Neural crest cell (in vitro differentiated cells): Measurements from ENCODE around the gene FNDC3B. TPM values are rescaled to one million over a fixed set of nuclear protein-coding genes. Genes with fewer than 3 reads are reported as not detected.
A peak's percentile ranks its signal among the peaks of the same experiment; 100 is the strongest.

Source experiments
- DNase-seq: peaks from one replicate; pipeline ENCODE4 v3.0.0; 2021; ENCODE audit warnings: low read depth, mixed read lengths, low spot score
- H3K27ac Mint-ChIP-seq: one replicate; pipeline ENCODE4 v1.8.0; 2021; ENCODE audit warnings: mild to moderate bottlenecking, mixed read lengths; ENCODE audit not compliant: unreplicated experiment
- H3K27me3 Mint-ChIP-seq: 2 replicates; pipeline ENCODE4 v1.8.0; 2021; ENCODE audit warnings: low read depth, mild to moderate bottlenecking, mixed read lengths
- H3K36me3 Mint-ChIP-seq: 2 replicates; pipeline ENCODE4 v1.8.0; 2021; ENCODE audit warnings: low read depth, mild to moderate bottlenecking, mixed read lengths
- H3K4me1 Mint-ChIP-seq: 2 replicates; pipeline ENCODE4 v1.8.0; 2021; ENCODE audit warnings: mixed read lengths
- H3K4me3 Mint-ChIP-seq: one replicate; pipeline ENCODE4 v1.8.0; 2021; ENCODE audit warnings: mild to moderate bottlenecking, mixed read lengths
- H3K9me3 Mint-ChIP-seq: 2 replicates; pipeline ENCODE4 v1.8.0; 2021; ENCODE audit warnings: mixed read lengths
- CTCF ChIP-seq: fragments of 200-600 bp; sonication (generic); conservative IDR thresholded peaks from 2 replicates; pipeline ENCODE4 v1.5.0; 2021; ENCODE audit warnings: antibody characterized with exemption, mild to moderate bottlenecking
- total RNA-seq: library from RNA; stranded (reverse); gene quantifications from 2 replicates; pipeline ENCODE4 v1.2.1, GENCODE V29; 2021

The FNDC3B gene
- total RNA-seq, 1 donor from 2014 or later, result 41.5 TPM

GRCh38 chr3:172009803-172010202 is 29.6 kb upstream of the FNDC3B start:
- H3K27me3 Mint-ChIP-seq, result no peaks in the 10 kb centered on the region
- peak overlapping the region; percentile 0 for H3K27ac Mint-ChIP-seq
- H3K4me1 Mint-ChIP-seq, result peaks cover 19% of the 10 kb centered on the region
- H3K36me3 Mint-ChIP-seq, result no peaks in the 10 kb centered on the region
- no peaks in the 10 kb centered on the region for H3K9me3 Mint-ChIP-seq
- DNase-seq, result no peak
- no peak for TF ChIP-seq CTCF
- H3K4me3 Mint-ChIP-seq, result no peak overlapping the region

GRCh38 chr3:172012775-172013174 is 26.6 kb upstream of the FNDC3B start:
- peaks cover 19% of the 10 kb centered on the region for H3K4me1 Mint-ChIP-seq
- no peaks in the 10 kb centered on the region for H3K36me3 Mint-ChIP-seq
- no peak overlapping the region for H3K4me3 Mint-ChIP-seq
- H3K9me3 Mint-ChIP-seq, result no peaks in the 10 kb centered on the region
- no peak overlapping the region for H3K27ac Mint-ChIP-seq
- no peaks in the 10 kb centered on the region for H3K27me3 Mint-ChIP-seq
- no peak for TF ChIP-seq CTCF
- DNase-seq, result no peak

GRCh38 chr3:172014145-172014544 is 25.2 kb upstream of the FNDC3B start:
- no peak for DNase-seq
- no peak for TF ChIP-seq CTCF
- no peak overlapping the region for H3K4me3 Mint-ChIP-seq
- H3K27ac Mint-ChIP-seq, result no peak overlapping the region
- peaks cover 4% of the 10 kb centered on the region for H3K9me3 Mint-ChIP-seq
- H3K4me1 Mint-ChIP-seq, result peaks cover 18% of the 10 kb centered on the region
- H3K36me3 Mint-ChIP-seq, result no peaks in the 10 kb centered on the region
- H3K27me3 Mint-ChIP-seq, result no peaks in the 10 kb centered on the region

- Mint-ChIP-seq H3K36me3 (no peaks in the 10 kb centered on the region), H3K27me3 (no peaks in the 10 kb centered on the region), H3K4me1 (no peaks in the 10 kb centered on the region), H3K9me3 (peaks cover 6% of the 10 kb centered on the region), H3K27ac (no peak overlapping the region), H3K4me3 (no peak overlapping the region)
- no peak for TF ChIP-seq CTCF
- DNase-seq, result no peak
Observed at GRCh38 chr3:172018364-172018763, 21.0 kb upstream of the FNDC3B start.

GRCh38 chr3:172020763-172021162 is 18.6 kb upstream of the FNDC3B start:
- Mint-ChIP-seq H3K4me1 (no peaks in the 10 kb centered on the region), H3K36me3 (no peaks in the 10 kb centered on the region), H3K9me3 (peaks cover 6% of the 10 kb centered on the region), H3K27me3 (no peaks in the 10 kb centered on the region), H3K4me3 (no peak overlapping the region), H3K27ac (no peak overlapping the region)
- no peak for TF ChIP-seq CTCF
- DNase-seq, result no peak

- no peak for DNase-seq
- Mint-ChIP-seq H3K27me3 (no peaks in the 10 kb centered on the region), H3K4me1 (no peaks in the 10 kb centered on the region), H3K36me3 (no peaks in the 10 kb centered on the region), H3K9me3 (peaks cover 6% of the 10 kb centered on the region), H3K27ac (no peak overlapping the region), H3K4me3 (no peak overlapping the region)
- no peak for TF ChIP-seq CTCF
Observed at GRCh38 chr3:172021164-172021563, 18.2 kb upstream of the FNDC3B start.
